ENCODE results near the gene SGPP2.

- TF ChIP-seq CTCF (IDR thresholded peaks at IDR 0.05) (no peak), POLR2A (IDR thresholded peaks at IDR 0.05) (no peak)
Measured at GRCh38 chr2:222398446-222398885, 25.9 kb upstream of the SGPP2 start.
